SK-N-SH (cell line): ENCODE measurements around the gene CCL15. TPM values are rescaled to one million over a fixed set of nuclear protein-coding genes. Genes with fewer than 3 reads are reported as not detected.
"Not testable (repeated sequence)": the region's sequence is repeated elsewhere in the genome, so short reads cannot be mapped to it uniquely, and the experiment has no call there.

Experiments used
- CTCF ChIA-PET: fragments of 300-600, 350-600 bp; formaldehyde crosslinking; extraction: SDS; loops from one replicate; lab custom pipeline; 2021; lab: Yijun Ruan, JAX
- POLR2A ChIA-PET: fragments of 350-600 bp; sonication (Branson Sonifier 250); formaldehyde crosslinking; extraction: SDS; loops from one replicate; lab custom pipeline; 2020; ENCODE audit warnings: antibody characterized with exemption, inconsistent platforms; lab: Yijun Ruan, JAX
- DNase-seq: peaks from one replicate; pipeline ENCODE4 v3.0.0; 2012
- H2AFZ ChIP-seq: fragments of 200-600 bp; sonication (generic); 2 replicates; pipeline ENCODE4 v1.8.1; 2016; ENCODE audit warnings: antibody characterized with exemption, mild to moderate bottlenecking, low read depth
- H3F3A ChIP-seq: fragments of 200-600 bp; sonication (generic); replicated peaks from 2 replicates; pipeline ENCODE3; 2016; ENCODE audit warnings: antibody characterized with exemption, mild to moderate bottlenecking; ENCODE audit not compliant: insufficient read depth
- H3K27ac ChIP-seq, 2 experiments: fragments of 200-500 bp in 1 of 2; fragments of 200-600 bp in 1 of 2; sonication (Bioruptor generic) in 1 of 2; sonication (generic), shearing (Covaris generic) in 1 of 2; 2 replicates each; pipeline versions ENCODE4 v1.5.1 to v1.6.1; 2014 to 2016; ENCODE audit warnings: low read depth in 2 of 2, inconsistent platforms in 1 of 2, low read length in 1 of 2, mild to moderate bottlenecking in 1 of 2, mixed read lengths in 1 of 2
- H3K27me3 ChIP-seq: fragments of 200-600 bp; sonication (generic), shearing (Covaris generic); 2 replicates; pipeline ENCODE4 v1.6.1; 2016; ENCODE audit warnings: mixed run types; ENCODE audit not compliant: insufficient read depth
- H3K36me3 ChIP-seq, 2 experiments: fragments of 200-500 bp in 1 of 2; fragments of 200-600 bp in 1 of 2; sonication (Bioruptor generic) in 1 of 2; sonication (generic) in 1 of 2; replicated peaks in 1 of 2; 2 replicates each; pipeline versions ENCODE3 to v1.5.1; 2014 to 2016; ENCODE audit warnings: low read length in 1 of 2, mild to moderate bottlenecking in 1 of 2; ENCODE audit not compliant: insufficient read depth in 2 of 2, control insufficient read depth in 1 of 2
- H3K4me1 ChIP-seq, 2 experiments: fragments of 200-500 bp in 1 of 2; fragments of 200-600 bp in 1 of 2; sonication (Bioruptor generic) in 1 of 2; sonication (generic), shearing (Covaris generic) in 1 of 2; 2 replicates each; pipeline versions ENCODE4 v1.5.1 to v1.6.1; 2014 to 2016; ENCODE audit warnings: low read depth in 1 of 2, low read length in 1 of 2, mixed run types in 1 of 2; ENCODE audit not compliant: insufficient read depth in 2 of 2, control insufficient read depth in 1 of 2
- H3K4me2 ChIP-seq: fragments of 200-600 bp; sonication (generic), shearing (Covaris generic); 2 replicates; pipeline ENCODE4 v1.6.1; 2017; ENCODE audit warnings: mixed run types
- H3K4me3 ChIP-seq, 2 experiments: fragments of 200-500 bp in 1 of 2; fragments of 200-600 bp in 1 of 2; sonication (Bioruptor generic) in 1 of 2; sonication (generic), shearing (Covaris generic) in 1 of 2; 2 replicates each; pipeline versions ENCODE4 v1.5.1 to v1.8.1; 2014 to 2016; ENCODE audit warnings: low read depth in 2 of 2, inconsistent platforms in 1 of 2, low read length in 1 of 2, mild to moderate bottlenecking in 1 of 2, mixed read lengths in 1 of 2, moderate library complexity in 1 of 2
- H3K79me2 ChIP-seq: fragments of 200-600 bp; sonication (generic); 2 replicates; pipeline ENCODE4 v1.8.1; 2017; ENCODE audit warnings: mild to moderate bottlenecking; ENCODE audit not compliant: insufficient read depth
- H3K9ac ChIP-seq: fragments of 200-600 bp; sonication (generic); 2 replicates; pipeline ENCODE4 v1.6.1; 2017; ENCODE audit warnings: mixed run types
- H3K9me2 ChIP-seq: fragments of 200-600 bp; sonication (generic); 2 replicates; pipeline ENCODE4 v1.6.1; 2017; ENCODE audit warnings: mixed run types
- H3K9me3 ChIP-seq: fragments of 200-600 bp; sonication (generic); 2 replicates; pipeline ENCODE4 v1.6.1; 2017; ENCODE audit warnings: mixed run types, mild to moderate bottlenecking, moderate library complexity
- H4K20me1 ChIP-seq: fragments of 200-600 bp; sonication (generic); 2 replicates; pipeline ENCODE4 v1.6.1; 2017; ENCODE audit warnings: mild to moderate bottlenecking, mixed run types; ENCODE audit not compliant: insufficient read depth
- ELF1 ChIP-seq: IDR thresholded peaks from 2 replicates; pipeline ENCODE4 v1.4.0; 2012
- EP300 ChIP-seq, 2 experiments: IDR thresholded peaks; 2 replicates each; pipeline versions ENCODE4 v1.4.0 to v1.6.1; 2012; ENCODE audit warnings: borderline replicate concordance in 1 of 2, low read depth in 1 of 2, low read length in 1 of 2
- FOSL2 ChIP-seq: IDR thresholded peaks from 2 replicates; pipeline ENCODE4 v1.4.0; 2012; ENCODE audit warnings: low read depth, mild to moderate bottlenecking, moderate library complexity, borderline replicate concordance
- GABPA ChIP-seq: IDR thresholded peaks from 2 replicates; pipeline ENCODE4 v1.4.0; 2012; ENCODE audit warnings: low read depth, mild to moderate bottlenecking
- GATA2 ChIP-seq: sonication (generic); formaldehyde crosslinking; IDR thresholded peaks from 2 replicates; pipeline ENCODE4 v1.5.0; 2020; ENCODE audit warnings: mild to moderate bottlenecking, missing genetic modification reagents
- RAD21 ChIP-seq: IDR thresholded peaks from 2 replicates; pipeline ENCODE4 v1.6.1; 2012; ENCODE audit warnings: mild to moderate bottlenecking, low read length
- RFX5 ChIP-seq: IDR thresholded peaks from 2 replicates; pipeline ENCODE4 v1.6.1; 2012; ENCODE audit warnings: mild to moderate bottlenecking, improper control_type of control experiment, low read length
- SIN3A ChIP-seq: IDR thresholded peaks from 2 replicates; pipeline ENCODE4 v1.6.1; 2012; ENCODE audit warnings: low read depth, mild to moderate bottlenecking, low read length, moderate library complexity, borderline replicate concordance
- WGBS: methylation state at CpG from one replicate; pipeline ENCODE4 v1.1.6; 2017; ENCODE audit warnings: low lambda C conversion rate; 5-methylcytosine and 5-hydroxymethylcytosine counted together
- polyA plus RNA-seq, 3 experiments: library from polyadenylated mRNA; depleted of rRNA; stranded (reverse); fragments of >200 nt; gene quantifications; 2 replicates each; pipeline ENCODE4 v1.2.3, GENCODE V29; 2012
- TF ChIP-seq, protein P1 (sequence below): IDR thresholded peaks from 2 replicates; pipeline ENCODE4 v1.6.1; 2012; ENCODE audit warnings: mild to moderate bottlenecking, low read depth, low read length, moderate library complexity

CCL15 gene
- polyA plus RNA-seq, 1 of the 3 experiments (the other 2 are of a cell fraction): not detected

DNA sequence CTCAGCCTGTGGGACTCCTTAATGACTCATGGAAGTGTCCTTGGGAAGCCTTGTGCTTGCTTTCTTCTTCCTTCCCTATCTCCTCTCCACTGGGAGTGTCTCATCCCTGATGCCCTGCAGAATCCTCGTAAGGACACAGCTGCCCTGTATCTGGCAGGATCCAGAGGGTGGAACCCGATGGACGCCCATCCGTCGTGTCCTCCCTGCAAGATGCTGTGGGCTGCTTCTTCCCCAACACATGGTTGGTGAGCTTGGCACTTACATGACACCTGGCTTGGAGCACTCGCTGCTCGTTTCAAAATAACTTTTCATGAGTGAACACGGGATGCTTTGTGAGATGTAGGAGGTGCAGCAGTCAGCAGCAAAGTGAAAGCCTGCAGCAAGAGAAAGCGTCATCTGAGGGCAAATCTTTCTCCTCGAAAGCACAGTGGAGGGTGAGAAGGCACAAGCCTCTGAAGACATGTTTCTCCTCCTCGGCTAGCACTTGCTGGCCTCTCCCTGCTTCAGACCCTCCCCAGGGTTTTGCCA is 3.3 kb downstream of the CCL15 start:
- H3F3A ChIP-seq: no peaks in the 10 kb centered on the region
- no peaks in the 10 kb centered on the region for H3K4me1 ChIP-seq
- no peak overlapping the region for H2AFZ ChIP-seq
- WGBS: 3% methylated on average over 11 of the region's 11 CpGs
- H3K36me3 ChIP-seq: no peaks in the 10 kb centered on the region
- H3K9me3 ChIP-seq: no peaks in the 10 kb centered on the region
- no peak overlapping the region for H3K4me2 ChIP-seq
- H3K4me3 ChIP-seq: no peak overlapping the region
- ChIA-PET CTCF (no interaction called here), POLR2A (no interaction called here)
- no peak overlapping the region for H3K27ac ChIP-seq
- no peaks in the 10 kb centered on the region for H3K79me2 ChIP-seq
- TF ChIP-seq GABPA (no peak), RAD21 (no peak), ELF1 (no peak), FOSL2 (no peak), SIN3A (no peak), EP300 (IDR thresholded peaks at IDR 0.05; ENCODE audit: borderline replicate concordance in 1 of 2, low read depth in 1 of 2, low read length in 1 of 2) (no peak), GATA2 (no peak), RFX5 (no peak)
- TF ChIP-seq, protein P1, sequence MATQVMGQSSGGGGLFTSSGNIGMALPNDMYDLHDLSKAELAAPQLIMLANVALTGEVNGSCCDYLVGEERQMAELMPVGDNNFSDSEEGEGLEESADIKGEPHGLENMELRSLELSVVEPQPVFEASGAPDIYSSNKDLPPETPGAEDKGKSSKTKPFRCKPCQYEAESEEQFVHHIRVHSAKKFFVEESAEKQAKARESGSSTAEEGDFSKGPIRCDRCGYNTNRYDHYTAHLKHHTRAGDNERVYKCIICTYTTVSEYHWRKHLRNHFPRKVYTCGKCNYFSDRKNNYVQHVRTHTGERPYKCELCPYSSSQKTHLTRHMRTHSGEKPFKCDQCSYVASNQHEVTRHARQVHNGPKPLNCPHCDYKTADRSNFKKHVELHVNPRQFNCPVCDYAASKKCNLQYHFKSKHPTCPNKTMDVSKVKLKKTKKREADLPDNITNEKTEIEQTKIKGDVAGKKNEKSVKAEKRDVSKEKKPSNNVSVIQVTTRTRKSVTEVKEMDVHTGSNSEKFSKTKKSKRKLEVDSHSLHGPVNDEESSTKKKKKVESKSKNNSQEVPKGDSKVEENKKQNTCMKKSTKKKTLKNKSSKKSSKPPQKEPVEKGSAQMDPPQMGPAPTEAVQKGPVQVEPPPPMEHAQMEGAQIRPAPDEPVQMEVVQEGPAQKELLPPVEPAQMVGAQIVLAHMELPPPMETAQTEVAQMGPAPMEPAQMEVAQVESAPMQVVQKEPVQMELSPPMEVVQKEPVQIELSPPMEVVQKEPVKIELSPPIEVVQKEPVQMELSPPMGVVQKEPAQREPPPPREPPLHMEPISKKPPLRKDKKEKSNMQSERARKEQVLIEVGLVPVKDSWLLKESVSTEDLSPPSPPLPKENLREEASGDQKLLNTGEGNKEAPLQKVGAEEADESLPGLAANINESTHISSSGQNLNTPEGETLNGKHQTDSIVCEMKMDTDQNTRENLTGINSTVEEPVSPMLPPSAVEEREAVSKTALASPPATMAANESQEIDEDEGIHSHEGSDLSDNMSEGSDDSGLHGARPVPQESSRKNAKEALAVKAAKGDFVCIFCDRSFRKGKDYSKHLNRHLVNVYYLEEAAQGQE: no peak
- no peaks in the 10 kb centered on the region for H4K20me1 ChIP-seq
- DNase-seq: no peak
- H3K9ac ChIP-seq: no peak overlapping the region
- no peaks in the 10 kb centered on the region for H3K9me2 ChIP-seq
- H3K27me3 ChIP-seq: no peaks in the 10 kb centered on the region; the same call in 1 of the 2 replicates

GRCh38 chr17:35995346-35995745 is 6.0 kb downstream of the CCL15 start:
- H3K27ac ChIP-seq, H3K4me1 ChIP-seq, CTCF ChIA-PET, H2AFZ ChIP-seq, H3K79me2 ChIP-seq, H3K4me2 ChIP-seq, H3K9ac ChIP-seq, DNase-seq, H3K9me3 ChIP-seq, H3F3A ChIP-seq, POLR2A ChIA-PET, H3K27me3 ChIP-seq, H3K4me3 ChIP-seq, H4K20me1 ChIP-seq, H3K9me2 ChIP-seq, H3K36me3 ChIP-seq: not testable (repeated sequence)
- WGBS: 7% methylated on average over 2 of the region's 2 CpGs
